ENCODE measurements around the gene STK39. TPM values are rescaled to one million over a fixed set of nuclear protein-coding genes. Genes with fewer than 3 reads are reported as not detected.

The STK39 gene
- total RNA-seq, 4 donors from 2014 or later, result 35.3 to 58.0 (median 47.0) TPM

DNA sequence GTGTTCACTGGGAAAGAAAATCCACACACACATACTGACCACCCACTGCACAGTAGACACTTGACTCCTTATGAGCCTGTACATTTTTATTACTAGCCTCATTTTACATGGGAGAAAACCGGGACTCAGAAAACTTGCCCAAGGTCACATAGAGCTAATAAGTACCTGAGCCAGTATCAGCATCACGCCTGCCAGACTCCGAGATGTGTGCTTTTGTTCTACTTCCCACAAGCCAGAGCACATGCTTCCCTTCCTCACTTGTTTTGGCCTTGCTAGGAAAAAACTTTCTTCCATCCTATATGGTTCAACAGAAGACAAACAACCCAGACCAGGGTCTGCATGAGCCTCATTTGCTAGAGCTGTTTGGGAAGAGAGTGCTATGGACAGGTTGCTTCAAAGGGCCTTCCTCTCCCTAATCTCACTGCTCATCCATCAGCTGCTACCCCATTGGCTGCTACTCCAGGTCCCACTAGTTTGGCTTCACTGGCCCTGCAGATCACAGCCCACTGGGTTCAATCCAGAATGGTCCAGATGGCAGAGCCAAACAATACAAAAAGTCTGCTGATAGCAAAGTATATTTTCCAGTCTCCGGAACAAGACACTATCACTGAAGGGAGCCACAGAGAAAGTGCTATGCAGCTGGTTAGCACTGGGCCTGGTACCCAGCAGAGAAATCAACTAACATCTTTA, 63.9 kb downstream of the STK39 start:
- no peaks in the 10 kb centered on the region for H3K36me3 ChIP-seq
- no peak overlapping the region for H3K27ac ChIP-seq
- WGBS, 2 donors (ENCODE audit: low coverage in 1 of 2), result 96 to 100% methylated on average over 3 of the region's 4 CpGs
- H3K4me1 ChIP-seq, result peaks cover 0 to 62% (median 9%) of the 10 kb centered on the region in 3 donors
- no peaks in the 10 kb centered on the region for H3K9me3 ChIP-seq
- no peak overlapping the region for H3K4me3 ChIP-seq
- TF ChIP-seq, protein P1, sequence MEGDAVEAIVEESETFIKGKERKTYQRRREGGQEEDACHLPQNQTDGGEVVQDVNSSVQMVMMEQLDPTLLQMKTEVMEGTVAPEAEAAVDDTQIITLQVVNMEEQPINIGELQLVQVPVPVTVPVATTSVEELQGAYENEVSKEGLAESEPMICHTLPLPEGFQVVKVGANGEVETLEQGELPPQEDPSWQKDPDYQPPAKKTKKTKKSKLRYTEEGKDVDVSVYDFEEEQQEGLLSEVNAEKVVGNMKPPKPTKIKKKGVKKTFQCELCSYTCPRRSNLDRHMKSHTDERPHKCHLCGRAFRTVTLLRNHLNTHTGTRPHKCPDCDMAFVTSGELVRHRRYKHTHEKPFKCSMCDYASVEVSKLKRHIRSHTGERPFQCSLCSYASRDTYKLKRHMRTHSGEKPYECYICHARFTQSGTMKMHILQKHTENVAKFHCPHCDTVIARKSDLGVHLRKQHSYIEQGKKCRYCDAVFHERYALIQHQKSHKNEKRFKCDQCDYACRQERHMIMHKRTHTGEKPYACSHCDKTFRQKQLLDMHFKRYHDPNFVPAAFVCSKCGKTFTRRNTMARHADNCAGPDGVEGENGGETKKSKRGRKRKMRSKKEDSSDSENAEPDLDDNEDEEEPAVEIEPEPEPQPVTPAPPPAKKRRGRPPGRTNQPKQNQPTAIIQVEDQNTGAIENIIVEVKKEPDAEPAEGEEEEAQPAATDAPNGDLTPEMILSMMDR (IDR thresholded peaks at IDR 0.05), result no peak
- TF ChIP-seq POLR2AphosphoS5 (IDR thresholded peaks at IDR 0.05) (no peak), POLR2A (IDR thresholded peaks at IDR 0.05) (no peak), EP300 (IDR thresholded peaks at IDR 0.05) (no peak)
- no peaks in the 10 kb centered on the region for H3K27me3 ChIP-seq
- no peak for ATAC-seq

DNA sequence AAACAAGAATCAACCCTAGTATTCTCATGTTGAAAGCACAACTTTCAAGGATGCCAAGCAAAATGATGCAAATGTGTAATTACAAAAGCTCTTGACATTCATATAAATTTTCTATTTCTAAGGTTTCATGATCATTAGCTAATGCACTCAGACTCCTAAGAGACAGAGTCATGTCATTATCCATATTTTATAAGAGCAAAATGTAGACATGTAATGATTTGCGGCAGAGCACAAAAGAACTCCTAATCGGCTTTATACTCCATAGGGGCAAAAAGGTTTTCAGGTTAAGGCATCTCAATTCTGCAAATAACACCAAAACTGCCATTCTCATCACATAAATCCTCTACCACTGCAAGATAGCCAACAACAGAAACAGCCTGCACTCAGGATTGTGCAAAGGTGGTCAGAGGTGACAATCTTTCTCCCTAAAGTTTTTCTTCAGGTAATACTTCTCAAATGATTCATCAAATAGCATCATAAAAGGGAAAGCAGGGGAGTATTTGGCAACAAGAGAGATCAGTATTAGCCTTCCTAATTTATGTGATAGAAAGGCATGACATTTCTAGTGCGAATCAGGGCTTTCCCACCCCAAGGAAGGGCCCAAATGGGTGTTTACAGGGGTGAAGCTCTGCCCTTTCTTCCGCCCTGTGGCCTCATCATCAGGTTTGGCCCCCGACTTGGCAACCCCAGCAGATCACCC, 64.7 kb downstream of the STK39 start:
- TF ChIP-seq, protein P1 (IDR thresholded peaks at IDR 0.05), result no peak
- TF ChIP-seq POLR2AphosphoS5 (IDR thresholded peaks at IDR 0.05) (no peak), EP300 (IDR thresholded peaks at IDR 0.05) (no peak), POLR2A (IDR thresholded peaks at IDR 0.05) (no peak)

DNA sequence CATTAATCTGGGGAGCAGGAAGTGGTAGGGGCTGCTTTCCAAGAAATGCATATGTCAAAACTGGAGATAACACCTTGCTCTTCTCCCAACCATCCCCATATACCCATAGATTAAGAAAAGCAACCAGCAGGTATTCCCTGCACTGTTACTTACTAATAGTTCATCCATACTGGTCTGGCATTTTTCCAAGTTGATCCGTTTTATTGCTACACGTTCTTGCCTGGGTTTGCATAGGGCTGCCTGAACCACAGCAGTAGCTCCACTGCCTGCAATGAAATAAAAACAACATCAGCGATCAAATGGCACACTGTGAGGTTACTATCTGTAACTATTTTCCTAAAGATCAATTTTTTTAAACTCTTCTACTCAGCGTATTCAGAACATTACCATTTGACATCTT, 65.6 kb downstream of the STK39 start:
- H3K27me3 ChIP-seq, result no peaks in the 10 kb centered on the region
- no peak overlapping the region for H3K4me3 ChIP-seq
- no peaks in the 10 kb centered on the region for H3K36me3 ChIP-seq
- TF ChIP-seq, protein P1 (IDR thresholded peaks at IDR 0.05), result no peak
- TF ChIP-seq POLR2A (IDR thresholded peaks at IDR 0.05) (no peak), EP300 (IDR thresholded peaks at IDR 0.05) (no peak), POLR2AphosphoS5 (IDR thresholded peaks at IDR 0.05) (no peak)
- no peaks in the 10 kb centered on the region for H3K9me3 ChIP-seq
- no peak for ATAC-seq
- H3K27ac ChIP-seq, result no peak overlapping the region
- peaks cover 0 to 74% (median 9%) of the 10 kb centered on the region in 3 donors for H3K4me1 ChIP-seq
- WGBS, 2 donors (ENCODE audit: low coverage in 1 of 2), result 75 to 80% methylated on average over 4 of the region's 4 CpGs

More for the DNA sequence above, 64.7 kb downstream of the STK39 start:
- WGBS, 2 donors (ENCODE audit: low coverage in 1 of 2), result 97 to 100% methylated on average over 3 to 5 of the region's 5 CpGs
- H3K4me3 ChIP-seq, result no peak overlapping the region
- no peaks in the 10 kb centered on the region for H3K36me3 ChIP-seq
- no peaks in the 10 kb centered on the region for H3K27me3 ChIP-seq
- ATAC-seq, result no peak
- peaks cover 0 to 70% (median 9%) of the 10 kb centered on the region in 3 donors for H3K4me1 ChIP-seq
- no peak overlapping the region for H3K27ac ChIP-seq
- H3K9me3 ChIP-seq, result no peaks in the 10 kb centered on the region

DNA sequence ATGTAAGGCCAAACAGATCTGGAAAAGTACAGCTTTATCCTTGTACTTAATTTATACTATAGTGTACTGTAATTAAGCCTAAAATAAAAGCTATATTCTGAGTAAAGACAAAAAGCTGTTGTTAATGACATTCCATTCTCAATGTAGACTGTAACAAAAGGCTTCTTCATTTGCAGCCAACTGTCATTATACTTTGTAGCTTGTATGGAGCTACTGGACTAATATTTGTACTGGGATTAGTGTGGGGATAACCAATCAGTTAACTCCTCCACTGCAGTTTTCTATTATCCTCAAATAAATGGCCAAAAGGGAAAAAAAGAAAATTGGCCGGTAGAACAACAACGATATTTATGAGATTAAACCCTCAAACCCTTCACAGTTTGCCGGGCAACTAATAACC, 66.5 kb downstream of the STK39 start:
- H3K27me3 ChIP-seq, result no peaks in the 10 kb centered on the region
- H3K4me3 ChIP-seq, result no peak overlapping the region
- 65 to 82% methylated on average over 3 of the region's 3 CpGs for WGBS, 2 donors (ENCODE audit: low coverage in 1 of 2)
- no peak for TF ChIP-seq POLR2A (IDR thresholded peaks at IDR 0.05)
- no peak for TF ChIP-seq POLR2AphosphoS5 (IDR thresholded peaks at IDR 0.05)
- TF ChIP-seq, protein P1 (IDR thresholded peaks at IDR 0.05), result no peak
- TF ChIP-seq EP300 (IDR thresholded peaks at IDR 0.05), result no peak
- no peak for ATAC-seq
- no peak overlapping the region for H3K27ac ChIP-seq
- no peaks in the 10 kb centered on the region for H3K36me3 ChIP-seq
- H3K9me3 ChIP-seq, result no peaks in the 10 kb centered on the region
- peaks cover 0 to 71% (median 7%) of the 10 kb centered on the region in 3 donors for H3K4me1 ChIP-seq
